K562 (cell line): ENCODE measurements around the gene POLD2. TPM values are rescaled to one million over a fixed set of nuclear protein-coding genes. Genes with fewer than 3 reads are reported as not detected.

Experiments used
- ATAC-seq: fragments of 200-7000 bp; cut with Tn5 transposase; 3 replicates; pipeline ENCODE4 v1.9.1; 2020; ENCODE audit warnings: moderate library complexity
- BruUV-seq: library from RNA; stranded (reverse); fragments of 400-500 nt; replicated peaks from 2 replicates; lab custom pipeline; 2021; lab: Mats Ljungman, UMichigan
- CTCF ChIA-PET: fragments of 300-600 bp; formaldehyde crosslinking; extraction: SDS; loops from one replicate; lab custom pipeline; 2021; ENCODE audit warnings: low intra/inter-chr PET ratio; lab: Yijun Ruan, JAX
- POLR2A ChIA-PET: fragments of 300-600, 350-650 bp; sonication (Branson Sonifier 250); formaldehyde crosslinking; extraction: SDS; loops from one replicate; lab custom pipeline; 2021; ENCODE audit warnings: antibody characterized with exemption, inconsistent platforms; lab: Yijun Ruan, JAX
- DNase-seq, 4 experiments: peaks; one replicate each; pipeline versions ENCODE4 v3.0.0 to v3.0.0-alpha.2; 2011 to 2018; ENCODE audit warnings: low spot score in 3 of 4, mixed read lengths in 3 of 4; ENCODE audit errors: extremely low read depth in 1 of 4
- FAIRE-seq: peaks from 2 replicates; lab custom pipeline; 2011; peaks lifted over from hg19 to GRCh38; lab: Jason Lieb, UNC
- H2AFZ ChIP-seq: 2 replicates; pipeline ENCODE4 v1.6.0; 2011; ENCODE audit warnings: low read depth, low read length, control low read depth, inconsistent platforms
- H3K27ac ChIP-seq: fragments of 200-600 bp; 3 replicates; pipeline ENCODE4 v1.8.0; 2011; ENCODE audit warnings: low read depth, mild to moderate bottlenecking, control low read depth, inconsistent platforms, low read length, moderate library complexity, mixed read lengths; ENCODE audit errors: extremely low read depth
- H3K27me3 ChIP-seq, 2 experiments: fragments of 300-600 bp in 1 of 2; 2 replicates in 1 of 2; 3 replicates in 1 of 2; pipeline versions ENCODE4 v1.6.0 to v1.8.0; 2011; ENCODE audit warnings: inconsistent platforms in 2 of 2, low read length in 2 of 2, mild to moderate bottlenecking in 1 of 2, mixed read lengths in 1 of 2, moderate library complexity in 1 of 2; ENCODE audit not compliant: control insufficient read depth in 2 of 2, insufficient read depth in 2 of 2
- H3K36me3 ChIP-seq: fragments of 300-600 bp; 3 replicates; pipeline ENCODE4 v1.8.0; 2011; ENCODE audit warnings: mild to moderate bottlenecking, low read length, inconsistent platforms; ENCODE audit not compliant: control insufficient read depth, insufficient read depth
- H3K4me1 ChIP-seq, 2 experiments: fragments of 200-600 bp in 1 of 2; replicated peaks in 1 of 2; 2 replicates in 1 of 2; 3 replicates in 1 of 2; pipeline versions ENCODE4 v1.5.1 to v1.8.0; 2011; ENCODE audit warnings: inconsistent platforms in 2 of 2, low read length in 2 of 2, mild to moderate bottlenecking in 1 of 2, mixed read lengths in 1 of 2, moderate library complexity in 1 of 2; ENCODE audit not compliant: control insufficient read depth in 2 of 2, insufficient read depth in 2 of 2
- H3K4me2 ChIP-seq: 2 replicates; pipeline ENCODE4 v1.6.1; 2011; ENCODE audit warnings: low read length, control low read depth, inconsistent platforms, mixed read lengths; ENCODE audit not compliant: insufficient read depth
- H3K4me3 ChIP-seq: fragments of 200-600 bp; sonication (generic), shearing (Covaris generic); 2 replicates; pipeline ENCODE4 v1.5.1; 2016; ENCODE audit warnings: control low read depth, inconsistent platforms
- H3K79me2 ChIP-seq: fragments of 200-600 bp; 3 replicates; pipeline ENCODE4 v1.8.0; 2011; ENCODE audit warnings: low read length, inconsistent platforms; ENCODE audit not compliant: control insufficient read depth, insufficient read depth
- H3K9ac ChIP-seq, 2 experiments: 2 replicates each; pipeline versions ENCODE4 v1.6.0 to v1.6.1; 2011; ENCODE audit warnings: low read depth in 2 of 2, low read length in 2 of 2, control low read depth in 1 of 2, inconsistent platforms in 1 of 2, mild to moderate bottlenecking in 1 of 2, mixed read lengths in 1 of 2; ENCODE audit not compliant: insufficient read depth in 1 of 2
- H3K9me1 ChIP-seq: one replicate; pipeline ENCODE4 v1.6.0; 2011; ENCODE audit warnings: inconsistent platforms, mild to moderate bottlenecking, low read length, moderate library complexity; ENCODE audit not compliant: control insufficient read depth, insufficient read depth
- H3K9me3 ChIP-seq: replicated peaks from 2 replicates; pipeline ENCODE4 v1.5.1; 2011; ENCODE audit warnings: low read depth, low read length, inconsistent platforms; ENCODE audit not compliant: control insufficient read depth, insufficient read depth
- H4K20me1 ChIP-seq: replicated peaks from 2 replicates; pipeline ENCODE4 v1.6.1; 2011; ENCODE audit warnings: low read length, inconsistent platforms, mixed read lengths; ENCODE audit not compliant: control insufficient read depth, insufficient read depth
- CSDE1 ChIP-seq, 2 experiments: fragments of 450-650 bp; IDR thresholded peaks; 2 replicates each; pipeline ENCODE4 v1.6.1; 2016; ENCODE audit warnings: mild to moderate bottlenecking in 1 of 2
- KAT2B ChIP-seq: IDR thresholded peaks from one replicate; pipeline ENCODE4 v1.6.1; 2012; ENCODE audit warnings: low read depth, mild to moderate bottlenecking, control low read depth, inconsistent platforms, low read length, moderate library complexity
- NR1H2 ChIP-seq: sonication (generic); formaldehyde crosslinking; IDR thresholded peaks from 2 replicates; pipeline ENCODE4 v1.4.0; 2020; ENCODE audit warnings: mild to moderate bottlenecking, missing genetic modification reagents
- NRF1 ChIP-seq, 2 experiments: fragments of 450-650 bp; IDR thresholded peaks in 1 of 2; conservative IDR thresholded peaks in 1 of 2; 2 replicates each; pipeline ENCODE4 v1.6.1; 2014; ENCODE audit warnings: mild to moderate bottlenecking in 2 of 2
- RBM17 ChIP-seq: fragments of 200-400 bp; formaldehyde crosslinking; IDR thresholded peaks from 2 replicates; pipeline ENCODE4 v1.6.1; 2017; ENCODE audit warnings: low read depth, mild to moderate bottlenecking, low read length, borderline replicate concordance
- TAL1 ChIP-seq: fragments of 450-650 bp; IDR thresholded peaks from 2 replicates; pipeline ENCODE4 v1.6.1; 2016; ENCODE audit warnings: mild to moderate bottlenecking
- ZNF175 ChIP-seq: fragments of 200-800 bp; sonication (Bioruptor generic); IDR thresholded peaks from 2 replicates; pipeline ENCODE4 v1.6.1; 2016; ENCODE audit warnings: low read depth, mild to moderate bottlenecking, missing genetic modification characterization, missing compliant biosample characterization
- WGBS: fragments of 100-300 bp; shearing (Covaris generic); methylation state at CpG from one replicate; pipeline ENCODE4 v1.1.6; 2016; ENCODE audit warnings: low coverage, mixed read lengths; ENCODE audit not compliant: insufficient coverage; ENCODE audit errors: missing lambda C conversion rate; 5-methylcytosine and 5-hydroxymethylcytosine counted together
- in situ Hi-C: fragments of 300-500 bp; cut with MboI; formaldehyde crosslinking; loops from 4 replicates; pipeline ENCODE4 v1.15.0; 2018; ENCODE audit warnings: inconsistent platforms, mixed read lengths
- intact Hi-C: fragments of 100-400 bp; cut with micrococcal nuclease; formaldehyde crosslinking; loops from 2 replicates; pipeline ENCODE4 v1.14.2; 2022
- polyA plus RNA-seq, 8 experiments: library from polyadenylated mRNA; depleted of rRNA in 4 of 8; stranded (reverse) in 5 of 8; unstranded in 3 of 8; fragments of >200 nt; fragmentation: Nextera tagmentation in 2 of 8; fragmentation: Illumina TruSeq in 1 of 8; extraction: Ambion mirVana in 2 of 8; extraction: Trizol in 1 of 8; gene quantifications; 2 replicates each; pipeline versions ENCODE4 v1.2.1 to v1.2.3, GENCODE V29; 2011 to 2014; ENCODE audit warnings: inconsistent platforms in 1 of 8, missing spikeins in 1 of 8
- total RNA-seq, 7 experiments: library from RNA; depleted of rRNA in 6 of 7; stranded (reverse); fragments of >200 nt in 6 of 7; fragmentation: Illumina TruSeq in 2 of 7; extraction: Trizol in 2 of 7; gene quantifications; 2 replicates each; pipeline versions ENCODE4 v1.2.1 to v1.2.3, GENCODE V29; 2011 to 2021; ENCODE audit warnings: low replicate concordance in 1 of 7

Gene POLD2
- total and polyA plus RNA-seq, 9 of the 15 experiments (the other 6 are each of a cell fraction or from before 2014, with no cell fraction given), result 29.7 to 259 (median 225) TPM

DNA sequence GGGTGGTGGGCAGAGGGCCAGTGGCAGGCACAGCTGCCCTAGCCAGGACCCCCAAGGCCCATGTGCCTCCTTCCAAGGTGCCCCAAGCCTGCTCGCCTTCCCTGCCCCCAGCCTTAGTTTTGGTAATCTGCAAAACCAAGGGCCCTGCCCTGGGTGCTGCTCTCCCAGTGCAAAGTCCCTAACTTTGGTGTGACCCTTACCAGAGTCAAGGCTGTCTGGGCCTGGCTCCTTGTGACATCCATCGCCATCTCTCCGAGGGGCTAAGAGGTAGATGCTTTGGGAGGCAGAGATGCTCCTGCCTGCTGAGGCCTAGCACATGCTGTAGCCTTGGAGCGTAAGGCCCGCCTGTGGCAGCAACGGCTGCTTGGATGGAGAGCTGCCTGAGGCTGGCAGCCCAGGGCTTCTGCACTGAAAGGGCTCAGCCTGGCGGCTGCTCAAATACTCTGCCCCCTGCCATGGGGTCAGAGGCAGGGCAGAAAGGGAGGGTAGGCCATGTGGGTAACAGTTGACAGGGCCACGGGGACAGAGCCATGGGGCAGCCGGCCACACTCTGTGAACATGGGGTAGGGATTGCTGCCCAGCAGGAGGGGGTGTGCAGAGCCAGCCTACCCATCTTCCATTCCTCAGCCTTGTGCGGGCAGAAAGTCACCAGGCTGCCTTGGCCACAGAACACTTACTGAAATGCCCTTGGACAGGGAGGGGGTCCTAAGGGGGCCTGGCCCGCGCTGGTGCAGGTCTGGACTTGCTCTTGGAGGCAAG is 35.7 kb upstream of the POLD2 start (continued):
- no peak for TF ChIP-seq RBM17
- TF ChIP-seq KAT2B, result no peak
- TF ChIP-seq NR1H2, result no peak

DNA sequence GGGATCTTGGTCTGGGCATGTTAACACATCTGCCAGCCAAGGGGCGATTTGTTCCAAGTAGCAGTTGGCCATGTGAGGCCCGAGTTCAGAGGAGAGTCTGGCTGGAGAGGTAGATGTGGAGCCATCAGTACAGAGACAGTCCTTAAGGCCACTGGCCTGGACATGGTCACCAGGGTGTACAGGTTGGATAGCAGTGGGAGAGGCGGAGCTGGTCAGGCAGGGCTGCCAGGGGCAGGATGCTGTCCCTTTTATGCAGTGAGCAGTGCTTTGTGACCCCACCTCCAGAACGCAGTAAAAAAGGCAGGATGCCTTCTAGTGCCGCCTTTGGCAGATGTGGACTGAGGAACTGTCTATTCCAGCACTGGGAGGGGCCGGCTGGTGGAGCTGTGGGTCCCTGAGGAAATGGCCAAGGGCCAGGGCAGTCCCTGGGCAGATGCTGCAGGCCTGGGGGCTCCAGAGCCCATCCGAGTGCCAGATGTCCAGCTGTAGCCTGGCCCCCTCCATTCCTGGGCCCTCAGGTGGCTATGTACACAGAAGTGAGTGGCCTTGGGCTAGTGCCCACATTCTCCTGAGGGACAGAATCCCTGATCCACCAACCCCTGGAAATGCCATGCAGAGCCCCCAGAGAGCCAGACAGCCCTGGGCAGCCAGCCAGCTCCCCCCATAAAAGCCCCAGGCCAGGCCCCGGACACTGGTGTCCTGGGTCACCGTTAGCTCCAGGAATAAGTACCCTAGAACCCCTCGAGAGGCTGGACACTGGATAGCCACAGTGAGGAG is 34.9 kb upstream of the POLD2 start:
- no peaks in the 10 kb centered on the region for H3K79me2 ChIP-seq
- no peaks in the 10 kb centered on the region for H3K36me3 ChIP-seq
- BruUV-seq, result no TSS peak
- no peak overlapping the region for H3K27ac ChIP-seq
- intact Hi-C loops, result no loop called here
- peaks cover 0 to 19% of the 10 kb centered on the region in 2 experiments; a peak in 3 of 5 replicates for H3K4me1 ChIP-seq
- no peak for DNase-seq
- no peaks in the 10 kb centered on the region; the same call in 1 of the 2 replicates for H4K20me1 ChIP-seq
- CTCF ChIA-PET, result interaction anchor here (0.6 kb wide), 1 partner anchor 273 kb away, joined by 3 read pairs; no protein-coding TSS in a partner anchor
- H3K27me3 ChIP-seq, result 0 out of 5 replicates have a peak, but pooled peaks cover 0 to 5% of the 10 kb centered on the region in 2 experiments
- 28% methylated on average over 10 of the region's 10 CpGs for WGBS
- TF ChIP-seq TAL1, result no peak
- TF ChIP-seq ZNF175 (CRISPR knock-in tag), result no peak
- 0 out of 4 replicates have a peak, but pooled peaks of 1 of the 2 experiments have one; percentile 6 for TF ChIP-seq NRF1 (conservative IDR thresholded peaks at IDR 0.05 in 1 of 2, IDR thresholded peaks at IDR 0.05 in 1 of 2)
- TF ChIP-seq CSDE1 (IDR thresholded peaks at IDR 0.05), result no peak
- TF ChIP-seq, all 486 proteins: peak for 1
- H3K4me2 ChIP-seq, result no peak overlapping the region
- ATAC-seq, result peak; percentile 33
- no peak overlapping the region for H2AFZ ChIP-seq
- no peaks in the 10 kb centered on the region for H3K9me3 ChIP-seq
- no peak overlapping the region for H3K9ac ChIP-seq
- no peaks in the 10 kb centered on the region for H3K9me1 ChIP-seq
- no peak for FAIRE-seq
- in situ Hi-C loops, result no loop called here
- POLR2A ChIA-PET, result interaction anchor here (0.6 to 1.1 kb wide), 2 partner anchors 14 to 101 kb away, joined by 3 read pairs; no protein-coding TSS in a partner anchor
- no peak overlapping the region for H3K4me3 ChIP-seq
